Measurements from ENCODE around the gene ABCB6.

The ABCB6 gene

DNA sequence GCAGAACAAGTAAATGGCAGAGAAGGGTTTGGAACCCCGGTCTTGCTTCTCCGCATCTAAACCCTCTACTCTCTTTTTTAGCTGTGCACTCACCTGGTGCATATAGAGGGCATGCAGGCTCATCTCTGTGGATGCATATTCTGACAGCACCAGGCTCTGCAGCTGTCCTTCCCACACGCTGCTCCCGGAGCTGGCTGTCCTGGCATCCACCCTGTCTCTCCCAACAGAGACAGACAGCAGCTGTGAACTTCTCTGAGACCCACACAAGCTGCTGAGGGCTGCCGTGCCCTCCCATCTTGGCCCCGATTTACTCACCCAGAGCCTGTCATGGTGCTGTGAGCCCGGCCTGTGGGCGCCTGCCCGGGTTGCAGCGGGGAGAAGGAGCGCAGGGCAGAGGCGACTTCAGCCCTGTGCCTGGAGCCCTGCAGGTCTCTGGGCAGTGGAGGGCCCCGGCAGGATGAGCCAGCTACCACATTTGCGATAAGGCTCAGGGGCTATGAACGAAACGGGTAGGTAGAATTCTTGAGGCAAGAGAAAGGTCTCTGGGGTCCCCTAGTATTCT, 3.3 kb upstream of the ABCB6 start:
- Histone ChIP-seq H2AFZ (ENCODE audit: low read depth, low read length) (no peak overlapping the region), H3K27ac (ENCODE audit: low read length) (no peak overlapping the region), H3K4me2 (ENCODE audit: insufficient read depth, low read length) (no peak overlapping the region), H3K27me3 (ENCODE audit: insufficient read depth, low read length, poor library complexity) (no peaks in the 10 kb centered on the region), H3K9me3 (ENCODE audit: insufficient read depth, low read length, severe bottlenecking) (no peaks in the 10 kb centered on the region), H3K9ac (ENCODE audit: low read depth, low read length) (no peak overlapping the region), H3K36me3 (ENCODE audit: insufficient read depth, low read length) (peaks cover 78% of the 10 kb centered on the region), H4K20me1 (ENCODE audit: insufficient read depth, low read length) (peaks cover 3% of the 10 kb centered on the region; the same call in 1 of the 2 replicates), H3K79me2 (ENCODE audit: insufficient read depth, low read length) (peaks cover 5% of the 10 kb centered on the region), H3K4me3 (ENCODE audit: low read depth in 1 of 2, low read length in 2 of 2) (no peak overlapping the region), H3K4me1 (ENCODE audit: insufficient read depth, low read length) (peaks cover 14% of the 10 kb centered on the region)
- ATAC-seq (ENCODE audit: insufficient read depth, low read depth) (no peak), DNase-seq (no peak)
- TF ChIP-seq CTCF (IDR thresholded peaks at IDR 0.05; ENCODE audit: borderline replicate concordance, extremely low read depth, low read length, poor library complexity, severe bottlenecking) (no peak), EZH2 (IDR thresholded peaks at IDR 0.05; ENCODE audit: borderline replicate concordance, low read depth, low read length, severe bottlenecking) (no peak)

- H4K20me1 ChIP-seq (ENCODE audit: insufficient read depth, low read length): peaks cover 3% of the 10 kb centered on the region; the same call in 1 of the 2 replicates
- H3K36me3 ChIP-seq (ENCODE audit: insufficient read depth, low read length): peaks cover 74% of the 10 kb centered on the region
- H3K9ac ChIP-seq (ENCODE audit: low read depth, low read length): no peak overlapping the region
- H3K9me3 ChIP-seq (ENCODE audit: insufficient read depth, low read length, severe bottlenecking): no peaks in the 10 kb centered on the region
- no peaks in the 10 kb centered on the region for H3K27me3 ChIP-seq (ENCODE audit: insufficient read depth, low read length, poor library complexity)
- ATAC-seq (ENCODE audit: insufficient read depth, low read depth): no peak
- no peak for DNase-seq
- H3K79me2 ChIP-seq (ENCODE audit: insufficient read depth, low read length): no peaks in the 10 kb centered on the region
- no peak overlapping the region for H3K4me2 ChIP-seq (ENCODE audit: insufficient read depth, low read length)
- H3K4me3 ChIP-seq (ENCODE audit: low read depth in 1 of 2, low read length in 2 of 2): no peak overlapping the region
- peaks cover 12% of the 10 kb centered on the region for H3K4me1 ChIP-seq (ENCODE audit: insufficient read depth, low read length)
- H3K27ac ChIP-seq (ENCODE audit: low read length): no peak overlapping the region
- TF ChIP-seq CTCF (IDR thresholded peaks at IDR 0.05; ENCODE audit: borderline replicate concordance, extremely low read depth, low read length, poor library complexity, severe bottlenecking): no peak
- TF ChIP-seq EZH2 (IDR thresholded peaks at IDR 0.05; ENCODE audit: borderline replicate concordance, low read depth, low read length, severe bottlenecking): no peak
- H2AFZ ChIP-seq (ENCODE audit: low read depth, low read length): no peak overlapping the region
These were observed 2.1 kb upstream of the ABCB6 start for GRCh38 chr2:219220652-219221402.

DNA sequence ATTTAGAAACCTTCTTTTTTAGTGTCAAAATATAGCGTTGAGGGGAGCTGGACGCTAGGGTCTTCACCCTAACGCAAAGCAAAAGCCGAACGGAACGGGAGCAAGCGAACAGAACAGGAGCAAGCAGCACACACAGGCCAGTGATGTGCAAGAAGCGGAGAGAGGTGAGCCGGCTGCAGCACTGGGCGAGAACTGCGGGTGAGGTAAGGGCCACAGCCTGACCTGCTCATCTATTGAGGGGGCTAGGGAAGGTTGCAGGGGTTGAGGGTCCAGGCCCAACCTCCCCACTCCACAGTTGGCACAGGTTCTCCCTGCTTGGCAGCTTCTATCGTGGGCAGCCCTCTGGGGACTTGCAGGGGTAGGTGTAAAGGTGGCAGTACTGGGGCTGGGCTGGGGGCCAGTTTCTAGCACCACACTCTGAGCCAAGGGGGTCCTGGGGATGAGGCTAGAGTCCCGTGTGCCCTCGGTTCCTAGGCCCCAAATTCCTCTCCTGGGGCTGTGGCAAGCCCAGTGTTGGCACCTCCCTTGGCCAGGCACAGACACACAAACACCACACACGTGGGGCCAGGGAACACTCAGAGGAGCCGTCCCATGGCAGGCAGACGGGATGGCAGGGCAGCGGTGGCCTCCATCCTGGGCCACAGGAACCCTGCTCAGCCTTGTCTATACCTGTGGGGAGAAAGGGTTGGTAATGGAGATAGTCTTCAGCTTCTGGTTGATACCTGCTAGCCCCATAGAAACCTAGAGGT, 1.2 kb upstream of the ABCB6 start:
- DNase-seq (no peak), ATAC-seq (ENCODE audit: insufficient read depth, low read depth) (no peak)
- no peaks in the 10 kb centered on the region for H3K9me3 ChIP-seq (ENCODE audit: insufficient read depth, low read length, severe bottlenecking)
- no peak overlapping the region for H3K4me3 ChIP-seq (ENCODE audit: low read depth in 1 of 2, low read length in 2 of 2)
- no peaks in the 10 kb centered on the region for H3K79me2 ChIP-seq (ENCODE audit: insufficient read depth, low read length)
- no peak overlapping the region for H2AFZ ChIP-seq (ENCODE audit: low read depth, low read length)
- H3K27me3 ChIP-seq (ENCODE audit: insufficient read depth, low read length, poor library complexity): no peaks in the 10 kb centered on the region
- TF ChIP-seq CTCF (IDR thresholded peaks at IDR 0.05; ENCODE audit: borderline replicate concordance, extremely low read depth, low read length, poor library complexity, severe bottlenecking) (no peak), EZH2 (IDR thresholded peaks at IDR 0.05; ENCODE audit: borderline replicate concordance, low read depth, low read length, severe bottlenecking) (no peak)
- peaks cover 3% of the 10 kb centered on the region; the same call in 1 of the 2 replicates for H4K20me1 ChIP-seq (ENCODE audit: insufficient read depth, low read length)
- peaks cover 65% of the 10 kb centered on the region for H3K36me3 ChIP-seq (ENCODE audit: insufficient read depth, low read length)
- H3K4me1 ChIP-seq (ENCODE audit: insufficient read depth, low read length): peaks cover 12% of the 10 kb centered on the region
- no peak overlapping the region for H3K4me2 ChIP-seq (ENCODE audit: insufficient read depth, low read length)
- H3K9ac ChIP-seq (ENCODE audit: low read depth, low read length): no peak overlapping the region
- H3K27ac ChIP-seq (ENCODE audit: low read length): no peak overlapping the region

All from DND-41 (cell line).